Pons (tissue), 1 donor: ENCODE measurements around the gene EHD1.

Experiments
- DNase-seq: peaks from one replicate; pipeline ENCODE4 v3.0.0-alpha.2; 2016; ENCODE audit warnings: low spot score

EHD1 gene

DNA sequence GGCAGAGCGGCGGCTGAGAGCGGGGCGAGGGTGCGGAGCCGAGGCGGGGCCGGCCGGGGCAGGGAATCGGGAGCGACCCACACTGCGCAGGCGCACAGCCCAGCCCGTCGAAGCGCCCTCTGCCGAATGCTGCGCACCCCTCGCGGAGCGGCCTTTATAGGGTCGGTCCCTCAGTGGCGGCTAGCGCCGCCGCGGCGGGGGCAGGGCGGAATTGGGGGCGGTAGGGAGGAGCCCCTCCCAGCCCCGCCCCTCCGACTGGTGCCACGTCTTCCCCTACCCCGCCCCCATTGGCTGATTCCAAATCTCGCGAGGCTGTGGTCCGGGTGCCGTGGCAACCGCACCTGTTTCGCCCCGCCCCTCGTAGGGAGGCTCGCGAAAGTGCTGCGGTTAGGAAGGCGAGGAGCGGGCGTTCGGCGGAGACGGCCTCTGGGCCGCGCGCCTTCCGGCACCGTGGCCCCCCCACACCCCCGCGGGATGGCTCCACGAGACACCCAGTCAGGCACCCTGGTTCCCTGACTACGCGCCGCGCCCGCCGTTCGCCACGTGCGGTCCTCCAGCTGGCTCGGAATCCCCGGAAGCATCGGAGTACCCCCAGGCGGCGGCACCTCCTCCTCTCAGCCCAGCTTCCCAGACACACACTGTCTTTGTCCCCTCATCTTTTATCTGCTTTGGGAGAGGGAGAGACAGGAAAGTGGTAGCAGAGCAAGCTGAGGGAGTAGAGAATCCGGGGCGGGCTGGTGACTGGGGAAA is at the start of gene EHD1:
Gene EHD1 (minus strand): TSS at position 128 of the 750 bp plus-strand sequence. CDS start 157 bp downstream, outside the sequence.
- peak; percentile 97 for DNase-seq

DNA sequence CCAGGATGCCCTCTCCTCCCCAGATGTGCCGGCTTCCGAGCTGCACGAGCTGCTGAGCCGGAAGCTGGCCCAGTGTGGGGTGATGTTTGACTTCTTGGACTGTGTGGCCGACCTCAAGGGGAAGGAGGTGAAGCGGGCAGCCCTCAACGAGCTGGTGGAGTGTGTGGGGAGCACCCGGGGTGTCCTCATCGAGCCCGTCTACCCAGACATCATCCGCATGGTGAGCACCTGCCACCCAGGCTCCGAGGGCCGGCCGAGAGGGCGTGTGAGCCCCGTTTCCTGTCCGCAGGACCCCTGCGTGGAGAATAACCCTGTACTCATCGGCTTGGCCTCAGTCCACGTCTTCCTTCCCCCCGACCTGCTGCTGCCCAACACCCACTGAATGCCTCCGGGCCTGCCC is 48.3 kb upstream of the EHD1 start:
- no peak for DNase-seq

DNA sequence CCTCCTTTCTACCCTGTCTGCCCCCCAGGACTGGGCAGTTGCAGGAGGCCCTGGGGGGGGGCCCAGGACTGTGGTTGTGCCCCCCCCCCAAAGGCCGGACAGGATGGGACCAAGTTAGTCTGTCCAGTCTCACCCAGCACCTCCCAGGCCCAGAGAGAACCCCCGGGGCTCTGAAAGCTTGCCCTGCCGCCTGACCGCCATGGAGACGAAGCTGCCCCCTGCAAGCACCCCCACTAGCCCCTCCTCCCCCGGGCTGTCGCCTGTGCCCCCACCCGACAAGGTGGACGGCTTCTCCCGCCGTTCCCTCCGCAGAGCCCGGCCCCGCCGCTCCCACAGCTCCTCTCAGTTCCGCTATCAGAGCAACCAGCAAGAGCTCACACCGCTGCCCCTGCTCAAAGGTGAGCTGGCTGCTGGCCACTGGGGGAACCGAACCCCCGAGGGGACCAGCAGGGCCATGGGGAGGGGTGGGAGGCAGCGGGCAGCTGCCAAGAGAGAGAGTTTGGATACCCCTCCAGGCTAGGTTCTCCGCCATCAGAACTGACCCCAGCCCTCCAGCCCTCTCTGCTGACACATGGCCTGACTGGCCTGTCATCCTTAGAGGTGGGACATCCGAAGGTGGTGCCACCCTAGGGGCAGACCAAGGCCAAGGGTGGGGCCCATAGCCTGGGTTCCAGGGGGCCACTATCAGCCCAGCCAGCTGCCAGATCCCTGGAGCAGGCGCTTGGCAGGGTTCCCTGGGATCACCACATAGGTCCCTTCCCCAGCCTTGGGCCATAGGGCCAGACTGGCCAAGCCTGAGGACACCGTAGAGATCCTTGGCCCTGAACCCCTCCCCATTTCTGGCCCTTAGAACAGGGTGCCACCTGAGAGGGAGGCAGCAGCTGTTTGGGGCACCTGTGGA is 47.4 kb upstream of the EHD1 start:
- DNase-seq, result no peak

DNA sequence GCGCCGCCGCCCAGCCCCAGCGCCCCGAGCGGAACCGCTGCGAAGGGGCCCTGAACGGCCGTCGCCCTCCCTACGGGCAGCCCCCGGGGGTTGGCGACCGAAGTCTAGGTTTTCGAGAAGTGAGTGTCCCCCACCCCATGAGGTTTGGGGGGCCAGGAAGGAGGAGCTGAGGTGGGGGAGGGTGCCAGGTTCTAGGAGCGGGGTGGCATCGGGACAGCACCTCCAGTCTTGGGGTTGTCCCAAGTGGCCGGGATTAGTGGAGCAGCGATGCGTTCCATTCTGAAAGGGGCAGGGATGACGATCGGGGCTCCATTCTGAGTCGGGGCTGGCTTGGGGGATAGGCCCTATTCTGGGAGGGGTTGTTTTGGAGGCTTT is 46.5 kb upstream of the EHD1 start:
- DNase-seq, result no peak

DNA sequence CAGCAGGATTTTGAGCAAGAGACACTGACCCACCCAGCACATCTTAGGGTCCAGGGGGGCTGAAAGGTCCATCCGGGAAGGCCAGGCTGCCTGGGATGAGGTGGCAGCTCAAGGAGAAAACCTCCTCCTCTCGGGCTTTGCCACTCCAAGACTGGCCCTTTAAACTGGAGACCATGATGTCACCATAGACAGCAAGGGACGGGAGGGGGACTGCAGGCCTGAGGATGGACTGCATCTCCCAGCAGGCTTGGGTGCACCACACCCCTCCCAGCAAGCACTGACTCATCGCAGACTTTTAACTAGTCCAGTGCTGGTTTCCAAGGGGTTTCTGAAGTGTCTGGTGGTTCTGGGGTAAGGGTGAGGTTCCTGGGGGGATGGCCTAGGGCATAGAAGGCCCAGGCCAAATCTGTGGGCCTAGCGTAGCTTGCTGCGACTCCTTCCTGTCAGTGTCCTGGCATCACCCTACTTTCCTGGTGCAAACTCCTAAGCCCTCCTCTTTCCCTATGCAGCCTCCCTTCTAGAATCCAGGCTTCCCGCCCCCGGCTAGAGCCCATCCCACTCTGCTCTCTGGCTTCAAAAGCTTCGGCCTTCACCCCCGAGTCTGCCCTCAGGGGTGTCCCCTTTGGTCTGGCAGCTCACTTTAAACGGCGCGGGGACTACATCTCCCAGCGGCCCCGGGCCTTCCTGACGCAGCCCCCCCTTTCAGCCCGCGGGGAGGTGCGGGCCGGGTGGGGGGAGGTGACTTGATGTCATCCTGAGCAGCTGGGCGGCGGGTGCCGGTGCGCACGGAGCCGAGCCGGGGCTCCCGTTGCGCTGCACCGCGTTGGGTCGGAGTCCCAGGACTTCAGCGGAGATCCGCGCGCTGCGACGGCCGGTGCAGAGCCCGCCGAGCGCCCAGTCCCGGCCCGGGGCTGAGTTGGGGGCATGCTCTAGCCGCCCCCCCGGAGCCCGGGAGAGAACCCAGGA is 45.8 kb upstream of the EHD1 start, which contains the start of gene PPP2R5B:
Gene PPP2R5B (plus strand): TSS at position 746 of the 966 bp plus-strand sequence. CDS start 1,046 bp downstream, outside the sequence.
- DNase-seq, result peak; percentile 99

DNA sequence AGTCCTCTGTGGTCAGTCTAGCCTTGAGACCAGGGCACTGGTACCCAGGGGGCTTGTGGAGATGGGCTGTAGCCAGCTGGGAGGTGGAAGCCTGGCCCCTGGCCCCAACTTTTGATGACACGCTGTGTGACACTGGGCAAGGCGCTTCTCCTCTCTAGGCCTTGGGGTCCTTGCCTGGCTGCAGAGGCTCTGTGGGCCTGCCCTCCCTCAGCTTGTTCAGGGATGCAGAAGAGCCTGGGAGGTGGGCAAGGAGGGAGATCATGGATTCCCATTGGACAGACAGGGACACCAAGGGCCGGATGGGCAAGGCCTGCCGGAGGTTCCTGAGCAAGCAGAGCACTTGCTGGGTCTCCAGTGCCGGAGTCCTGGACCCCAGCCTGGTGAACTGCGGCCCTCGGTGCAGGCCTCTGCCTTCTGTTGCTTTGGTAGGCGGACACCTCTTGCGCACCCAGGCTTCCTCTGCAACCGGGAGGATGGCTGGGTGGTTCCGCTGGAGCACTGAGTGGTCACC is 44.8 kb upstream of the EHD1 start:
- DNase-seq, result no peak

DNA sequence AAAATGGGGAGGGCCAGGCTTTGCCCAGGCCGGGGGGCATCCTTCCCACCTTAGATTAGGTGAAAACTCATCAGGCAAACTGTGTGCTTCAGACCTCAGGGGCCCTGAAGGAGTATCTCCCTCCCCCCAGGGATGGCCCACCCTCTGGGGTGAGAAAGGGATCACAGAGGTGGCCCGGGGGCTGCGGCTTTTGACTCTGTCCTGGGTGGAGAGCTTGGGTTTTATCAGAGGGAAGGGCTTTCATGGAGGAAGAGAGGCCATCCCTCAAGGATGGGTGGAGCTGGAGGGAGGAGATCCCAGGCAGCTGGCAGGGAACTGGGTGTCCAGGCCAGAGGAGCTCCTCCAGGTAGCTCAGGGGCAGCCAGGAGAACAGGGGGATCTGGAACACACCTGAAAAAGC is 43.0 kb upstream of the EHD1 start:
- no peak for DNase-seq

DNA sequence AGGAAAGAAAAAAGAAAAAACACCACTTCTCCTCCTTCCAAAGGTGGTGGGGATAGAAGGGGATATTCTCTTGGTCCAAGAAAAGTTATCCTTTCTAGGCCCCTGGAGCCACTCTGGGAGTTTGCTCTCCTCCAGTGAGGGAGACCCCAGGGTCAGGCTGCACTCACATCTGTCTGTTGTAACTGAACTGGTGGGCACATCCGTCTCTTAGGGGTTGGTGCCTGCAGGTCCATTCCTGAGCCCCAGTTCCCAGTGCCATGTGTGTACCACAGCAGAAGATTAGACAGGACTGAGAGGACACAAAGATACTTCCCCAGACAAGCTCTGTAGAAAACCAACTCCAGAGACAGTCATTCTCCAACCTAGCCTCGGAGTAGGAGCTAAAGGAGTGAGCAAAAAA is 41.7 kb upstream of the EHD1 start:
- no peak for DNase-seq

DNA sequence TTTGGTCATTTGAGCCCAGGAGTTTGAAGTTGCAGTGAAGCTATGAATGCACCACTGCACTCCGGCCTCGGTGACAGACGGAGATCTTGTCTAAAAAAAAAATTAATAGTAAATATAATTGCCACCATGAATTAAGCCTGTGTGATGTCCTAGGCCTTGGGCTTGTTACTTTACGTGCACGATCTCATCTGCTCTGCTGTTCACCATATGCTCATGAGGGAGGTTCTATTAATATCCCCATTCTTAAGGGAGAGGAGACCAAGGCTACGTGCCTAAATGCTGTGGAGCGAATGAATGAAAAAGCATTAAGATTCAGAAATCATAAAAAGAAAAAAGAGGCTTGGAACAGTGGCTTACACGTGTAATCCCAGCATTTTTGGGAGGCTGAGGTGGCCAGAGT is 41.2 kb upstream of the EHD1 start:
- DNase-seq, result no peak

DNA sequence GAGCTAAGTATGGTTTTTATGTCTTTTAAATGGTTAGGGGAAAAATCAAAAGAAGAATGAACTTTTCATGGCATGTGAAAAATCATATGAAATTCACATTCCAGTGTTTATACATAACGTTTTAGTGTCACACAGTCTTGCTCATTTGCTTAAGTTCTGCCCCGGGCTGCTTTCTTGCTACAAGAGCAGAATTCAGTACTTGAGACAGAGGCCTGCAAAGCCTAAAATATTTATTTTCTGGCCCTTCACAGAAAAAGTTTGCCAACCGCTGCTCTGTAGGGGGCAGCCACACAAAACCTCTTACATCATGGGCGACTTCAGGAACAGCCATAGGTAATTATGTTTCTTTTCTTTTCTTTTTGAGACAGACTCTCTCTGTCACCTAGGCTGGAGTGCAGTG is 39.6 kb upstream of the EHD1 start:
- DNase-seq, result peak; percentile 45

DNA sequence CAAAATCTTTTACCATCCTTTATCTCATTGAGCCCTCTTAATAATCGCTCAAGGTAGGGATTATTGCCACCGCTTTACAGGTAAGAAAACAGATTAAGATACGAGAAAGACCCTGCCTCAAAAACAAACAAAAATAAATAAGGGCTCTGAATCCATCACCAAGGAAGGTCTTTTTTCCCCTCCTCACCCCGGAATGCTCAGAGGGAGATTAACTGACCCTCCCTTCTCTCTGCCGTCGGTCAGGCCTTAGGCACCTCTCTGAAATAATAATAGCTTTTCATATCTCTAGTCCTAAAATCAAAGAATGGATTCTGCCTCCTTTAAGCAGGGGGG is 39.2 kb upstream of the EHD1 start:
- DNase-seq, result no peak

DNA sequence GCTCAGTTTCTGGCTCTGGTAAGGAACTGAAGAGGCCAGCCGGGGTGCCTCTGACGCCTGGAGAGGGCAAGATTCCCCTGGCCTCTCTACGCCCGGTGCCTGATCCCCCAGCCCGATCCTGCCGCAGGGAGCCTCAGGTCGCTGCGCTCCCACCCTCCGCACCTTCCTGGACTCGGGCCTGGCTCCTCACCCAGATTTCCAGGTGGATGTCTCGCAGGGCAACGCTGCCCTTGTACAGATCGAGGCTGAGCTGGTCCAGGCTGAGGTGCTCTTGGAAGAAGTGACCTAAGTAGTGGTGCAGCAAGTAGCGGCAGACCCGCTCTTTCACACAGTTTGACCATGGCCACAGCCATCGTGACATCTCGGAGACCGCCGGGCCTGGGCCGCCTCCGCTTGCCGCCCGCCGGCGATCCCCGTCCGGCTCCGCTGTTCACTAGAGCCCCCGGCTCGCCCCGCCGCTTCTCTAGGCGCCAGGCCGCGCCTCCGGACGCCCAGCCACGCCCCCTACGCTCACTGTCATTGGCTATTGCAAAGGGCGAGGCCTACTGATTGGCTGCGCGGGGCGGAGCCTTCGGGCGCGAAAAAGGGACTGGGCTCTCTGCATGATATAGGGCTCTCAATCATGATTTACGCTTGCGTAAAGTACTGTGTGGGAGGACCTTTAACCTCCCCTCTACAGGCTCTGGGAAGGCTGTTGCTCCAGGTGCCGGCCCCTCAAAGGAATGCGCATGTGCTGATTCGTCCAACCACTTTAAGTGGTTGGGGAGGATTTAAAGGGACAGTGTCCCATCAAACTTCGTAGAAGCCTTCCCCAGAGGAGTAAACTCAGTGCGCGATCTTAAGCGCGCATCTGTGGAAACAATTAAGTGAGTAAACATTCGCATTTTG is 38.6 kb upstream of the EHD1 start, which contains the start of gene ATG2A:
Gene ATG2A (minus strand): TSS at position 435 of the 888 bp plus-strand sequence. CDS start 74 bp downstream, at position 361.
- DNase-seq, result peak; percentile 100

DNA sequence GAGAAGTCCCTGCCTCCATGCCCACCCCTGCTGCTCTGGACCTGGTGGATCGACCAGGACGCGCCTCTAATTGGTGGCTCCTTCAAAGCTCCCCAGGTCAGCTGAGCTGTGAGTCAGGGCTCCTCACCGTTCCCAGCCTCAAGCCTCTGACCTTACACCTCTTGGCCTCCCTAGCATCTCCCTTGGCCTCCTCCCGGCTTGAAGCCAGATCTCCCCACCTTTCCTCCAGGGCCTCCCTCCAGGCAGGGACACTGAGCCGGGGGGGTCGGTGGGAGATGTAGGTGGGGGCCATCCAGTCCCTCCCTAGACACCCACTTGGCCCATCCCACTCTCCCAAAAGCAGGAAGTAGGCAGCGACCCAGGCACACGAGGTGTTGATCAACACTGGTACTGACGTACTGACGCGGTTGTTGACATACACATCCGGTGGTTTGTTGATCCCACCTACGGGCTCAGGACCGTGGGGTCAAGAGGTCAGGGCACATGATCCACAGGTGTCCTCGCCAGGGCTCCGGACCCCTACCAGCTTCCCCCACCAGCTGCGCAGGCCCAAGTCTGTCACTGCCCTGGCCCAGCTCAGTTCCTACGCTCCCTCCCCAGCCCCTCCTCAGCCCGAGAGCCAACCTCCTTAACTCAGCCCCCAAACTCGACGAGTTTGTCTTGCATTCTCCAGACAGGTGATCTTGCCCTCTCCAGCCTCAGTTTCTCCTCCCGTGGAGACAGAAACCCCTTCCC is 37.8 kb upstream of the EHD1 start:
- peak; percentile 22 for DNase-seq

DNA sequence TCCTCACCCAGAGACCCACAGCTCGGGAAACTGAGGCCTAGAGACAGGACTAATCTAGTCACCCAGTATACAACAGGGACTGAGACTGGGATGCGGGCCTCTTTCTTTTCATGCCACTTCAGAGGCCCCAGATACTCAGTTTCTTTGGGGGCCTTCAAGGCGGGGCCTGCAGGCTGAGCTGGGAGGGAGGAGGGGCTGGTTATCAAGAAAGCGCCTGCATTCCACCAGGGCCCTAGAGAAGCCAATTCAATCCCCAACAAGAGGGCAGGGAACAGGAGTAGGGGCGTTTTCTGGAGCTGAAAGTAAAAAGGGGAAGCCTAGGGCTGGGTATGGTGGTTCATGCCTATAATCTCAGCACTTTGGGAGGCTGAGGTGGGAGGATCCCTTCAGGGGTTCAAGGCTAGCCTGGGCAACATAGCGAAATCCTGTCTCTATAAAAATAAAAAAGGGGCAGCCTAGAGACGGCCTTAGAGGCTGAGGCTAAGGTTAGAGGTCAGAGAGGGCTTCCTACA is 37.0 kb upstream of the EHD1 start:
- DNase-seq, result no peak

DNA sequence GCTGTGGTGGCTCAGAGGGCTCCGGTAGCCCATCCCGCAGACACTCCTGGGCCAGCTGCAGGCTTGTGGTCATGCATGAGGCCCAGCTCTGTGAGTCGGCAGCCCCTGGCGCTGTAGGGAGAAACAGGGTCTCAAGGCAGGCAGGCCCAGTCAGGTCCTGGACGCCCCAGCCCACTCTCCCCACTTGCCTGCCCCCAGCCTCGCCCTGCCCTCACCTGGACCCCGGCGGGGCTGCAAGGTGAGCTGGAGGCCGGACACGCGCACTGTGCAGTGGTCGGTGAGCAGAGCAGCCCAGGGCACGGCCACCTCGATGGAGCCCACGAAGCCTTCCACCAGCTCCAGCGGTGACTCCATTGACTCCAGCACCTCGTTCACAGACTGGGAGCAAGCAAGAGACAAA is 35.7 kb upstream of the EHD1 start:
- DNase-seq, result no peak

DNA sequence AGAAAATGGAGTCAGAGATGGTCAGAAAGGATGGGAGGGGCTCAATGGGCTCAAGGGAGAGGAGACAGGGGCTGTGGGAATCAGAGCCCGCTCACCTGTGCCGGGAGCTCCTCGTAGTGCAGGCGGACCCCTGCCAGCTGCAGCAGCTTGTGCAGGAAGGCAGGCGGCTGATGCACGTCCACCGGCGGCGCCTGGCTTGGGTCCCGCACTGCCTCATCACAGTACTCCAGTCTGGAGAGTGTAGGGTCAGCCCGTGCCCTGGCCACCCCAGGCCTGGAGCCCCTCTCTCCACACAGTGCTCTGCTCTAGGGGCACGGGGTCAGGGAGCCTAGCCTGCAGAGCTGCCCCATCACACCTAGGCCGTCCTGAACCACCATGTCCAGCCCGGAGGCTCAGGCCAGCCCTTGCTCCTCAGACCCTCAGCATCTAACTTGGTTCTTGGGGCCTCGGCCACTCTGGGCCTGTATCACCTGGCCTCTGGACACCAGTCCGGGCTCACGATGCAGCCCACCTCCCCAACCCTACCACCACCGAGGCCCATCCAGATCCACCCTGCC is 34.8 kb upstream of the EHD1 start:
- DNase-seq, result no peak

DNA sequence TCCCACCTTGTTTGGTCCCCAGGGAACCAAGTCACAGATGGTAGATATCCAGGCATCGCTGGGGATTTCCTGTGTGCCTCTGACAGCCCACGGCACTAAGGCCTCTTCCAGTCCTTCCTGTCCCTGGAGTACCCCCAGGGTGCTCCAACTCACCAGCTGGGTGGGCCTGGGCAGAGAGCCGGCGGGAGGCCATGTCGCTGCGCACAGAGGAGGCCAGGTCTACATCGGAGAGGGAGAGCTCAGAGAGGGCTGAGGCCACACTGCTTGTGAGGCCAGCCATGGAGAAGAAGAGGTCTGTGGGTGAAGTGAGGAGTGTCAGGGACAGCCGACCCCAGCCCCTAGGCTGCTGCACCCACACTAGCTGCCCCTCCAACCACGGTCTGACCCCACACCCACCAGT is 33.3 kb upstream of the EHD1 start:
- no peak for DNase-seq

DNA sequence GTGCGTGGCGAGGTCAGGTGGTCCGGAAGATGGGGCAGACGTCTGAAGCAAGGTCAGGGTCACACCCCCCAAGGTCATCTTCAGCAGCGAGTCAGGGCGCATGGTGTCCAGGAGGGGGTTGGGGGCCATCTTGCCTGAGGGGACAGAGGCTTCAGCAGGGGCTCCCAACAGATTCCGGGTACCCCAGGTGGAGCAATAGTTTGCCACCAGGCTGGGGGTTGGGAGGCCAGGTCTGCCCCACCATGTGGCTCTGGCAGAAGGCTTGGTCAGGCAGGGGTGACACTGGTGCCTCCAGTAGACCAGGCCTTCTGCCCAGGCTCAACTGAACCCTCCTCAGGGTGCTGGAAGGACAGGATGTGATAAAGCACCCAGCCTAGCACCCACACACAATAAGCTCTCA is 32.7 kb upstream of the EHD1 start:
- DNase-seq, result no peak

DNA sequence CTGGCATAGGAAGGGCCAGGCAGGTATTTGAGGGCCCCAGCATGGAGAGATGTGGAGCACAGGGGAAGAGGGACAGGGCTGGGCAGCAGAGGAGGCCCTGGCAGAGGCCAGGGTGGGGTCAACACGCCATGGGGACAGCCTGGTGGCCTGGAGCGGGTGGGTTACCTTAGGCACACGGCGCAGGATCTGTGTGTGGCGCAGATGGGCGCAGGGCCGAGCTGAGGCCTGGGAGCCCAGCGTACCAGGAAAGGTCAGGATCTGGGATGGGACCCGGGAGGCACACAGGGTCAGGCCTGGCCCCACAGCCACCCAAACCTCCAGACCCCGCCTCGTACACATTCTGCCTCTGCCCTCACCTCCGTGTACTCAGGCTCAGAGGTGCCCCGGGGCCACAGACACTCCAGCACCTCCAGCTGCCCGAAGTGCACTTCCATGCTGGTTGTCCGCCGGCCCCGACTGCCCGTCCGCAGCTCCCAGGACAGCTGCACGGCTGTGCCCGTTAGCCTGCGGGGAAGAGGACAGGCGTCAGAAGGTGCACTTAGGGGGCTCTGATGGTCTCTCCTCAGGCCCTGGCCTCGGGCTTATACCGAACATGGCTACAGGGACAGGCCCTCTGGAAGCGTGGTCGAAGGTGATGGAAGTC is 32.2 kb upstream of the EHD1 start:
- no peak for DNase-seq
